A172 (cell line): Measurements from ENCODE around the gene STIM1. TPM values are rescaled to one million over a fixed set of nuclear protein-coding genes. Genes with fewer than 3 reads are reported as not detected.
"Not testable (repeated sequence)": the region's sequence is repeated elsewhere in the genome, so short reads cannot be mapped to it uniquely, and the experiment has no call there.

ENCODE experiments used
- DNase-seq: peaks from one replicate; pipeline ENCODE4 v3.0.0-alpha.2; 2015; ENCODE audit warnings: low spot score
- total RNA-seq: library from RNA; depleted of rRNA; stranded (reverse); fragments of >200 nt; shearing (Covaris generic); gene quantifications from 2 replicates; pipeline ENCODE4 v1.2.3, GENCODE V29; 2014

Gene STIM1
- total RNA-seq, 1 experiment from 2014 or later = 23.6 TPM

DNA sequence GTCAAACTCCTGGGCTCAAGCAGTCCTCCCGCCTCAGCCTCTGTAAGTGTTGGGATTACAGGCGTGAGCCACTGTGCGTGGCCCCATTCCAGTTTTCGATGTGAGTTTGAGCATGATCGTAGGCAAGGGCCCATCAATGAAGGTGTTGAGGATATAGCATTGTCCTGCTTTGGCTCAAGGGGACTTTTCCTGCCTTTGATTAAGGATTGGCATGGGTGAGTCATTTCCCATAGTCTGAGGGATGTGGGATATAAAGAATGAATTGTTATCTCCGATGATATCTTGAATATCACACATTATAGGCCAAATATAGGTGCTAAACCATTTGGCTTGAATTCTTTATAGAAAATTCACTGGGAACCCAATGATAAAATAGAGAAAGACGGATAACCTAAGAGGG, 30.4 kb downstream of the STIM1 start:
- peak; percentile 63 for DNase-seq

GRCh38 chr11:3886985-3887384, 31.5 kb downstream of the STIM1 start:
- no peak for DNase-seq

- no peak for DNase-seq
Measured at GRCh38 chr11:3888876-3889275, 33.4 kb downstream of the STIM1 start.

- no peak for DNase-seq
Measured at GRCh38 chr11:3890014-3890413, 34.5 kb downstream of the STIM1 start.

DNA sequence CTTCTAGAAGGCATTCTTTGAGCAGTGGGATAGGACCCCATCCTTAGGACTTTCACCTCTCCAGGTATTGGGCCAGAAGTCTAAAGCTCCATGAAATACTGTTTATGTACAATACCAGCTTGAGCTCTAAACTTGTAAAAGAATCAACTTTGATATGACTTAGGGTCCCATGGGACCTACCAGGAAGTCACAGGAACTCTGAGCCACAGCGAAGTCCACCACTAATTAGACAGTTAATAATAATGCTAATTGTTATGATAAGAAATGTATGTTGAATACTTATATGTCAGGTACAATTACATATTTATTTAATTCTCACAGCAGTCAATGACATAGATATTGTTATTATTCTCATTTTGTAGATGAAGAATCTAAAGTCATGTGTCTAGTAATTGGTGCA, 35.3 kb downstream of the STIM1 start:
- no peak for DNase-seq

DNA sequence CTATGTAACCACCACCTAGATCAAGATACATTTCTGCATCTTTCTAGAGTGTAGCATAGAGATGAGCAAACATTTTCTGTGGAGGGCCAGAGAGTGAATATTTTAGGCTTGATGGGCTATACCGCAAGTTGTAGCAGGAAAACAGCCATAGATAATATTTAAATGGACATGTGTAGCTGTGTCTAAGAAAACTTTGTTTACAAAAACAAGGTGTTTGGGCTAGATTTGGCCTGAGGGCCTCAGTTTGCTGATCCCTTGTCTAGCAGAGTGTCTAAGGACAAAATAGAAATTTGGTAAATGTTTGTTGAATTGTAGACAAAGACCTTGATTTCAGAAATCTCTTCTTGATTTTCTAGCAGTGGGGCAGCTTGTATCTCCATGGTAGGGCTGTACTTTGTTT, 36.3 kb downstream of the STIM1 start:
- DNase-seq = no peak

GRCh38 chr11:3892156-3892555, 36.7 kb downstream of the STIM1 start:
- no peak for DNase-seq

DNA sequence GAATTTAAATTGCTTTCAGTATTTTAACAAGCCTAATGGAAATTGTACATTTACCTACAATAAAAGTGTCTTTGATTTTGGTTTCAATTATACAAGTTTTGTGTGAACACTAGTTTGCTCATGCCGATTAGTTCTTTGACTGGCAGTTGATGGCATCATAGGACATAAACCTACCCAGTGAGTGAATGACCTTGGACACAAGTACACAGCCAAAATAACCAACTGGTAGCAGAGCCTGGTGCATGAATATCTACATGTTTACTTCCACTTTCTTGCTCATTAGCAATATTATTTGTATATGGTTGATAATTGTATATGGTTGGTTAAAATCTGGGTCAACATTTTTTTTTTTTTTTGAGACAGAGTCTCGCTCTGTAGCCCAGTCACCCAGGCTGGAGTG, 37.8 kb downstream of the STIM1 start:
- DNase-seq = no peak

DNA sequence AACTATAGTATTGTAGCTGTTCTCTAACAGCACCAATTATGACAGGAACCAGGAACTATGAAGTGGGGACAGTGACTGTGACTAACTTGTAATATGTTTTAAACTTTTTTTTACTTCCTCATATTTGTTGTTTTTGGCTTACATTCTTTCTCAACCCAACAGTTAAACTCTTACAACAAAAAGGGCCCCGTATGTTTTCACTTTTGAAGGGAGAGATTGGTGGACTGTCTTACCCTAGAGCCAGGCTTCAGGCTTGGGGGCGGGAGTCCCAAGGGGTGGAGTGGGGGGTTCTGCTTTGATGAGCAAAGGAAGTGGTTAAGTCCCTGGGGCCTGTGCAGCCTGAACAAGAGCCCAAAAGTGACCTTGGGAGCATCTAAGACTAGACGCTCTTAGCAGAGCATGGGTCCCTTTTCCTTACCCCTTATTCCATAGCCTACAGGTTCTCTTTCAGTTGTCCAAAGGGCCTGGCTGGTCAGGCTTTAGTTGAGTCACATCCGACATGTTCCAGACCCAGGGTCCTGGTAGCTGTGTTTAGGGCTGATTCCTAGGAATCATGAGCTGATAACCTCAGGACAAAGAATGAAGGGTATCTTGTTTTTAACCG, 38.8 kb downstream of the STIM1 start:
- no peak for DNase-seq

DNA sequence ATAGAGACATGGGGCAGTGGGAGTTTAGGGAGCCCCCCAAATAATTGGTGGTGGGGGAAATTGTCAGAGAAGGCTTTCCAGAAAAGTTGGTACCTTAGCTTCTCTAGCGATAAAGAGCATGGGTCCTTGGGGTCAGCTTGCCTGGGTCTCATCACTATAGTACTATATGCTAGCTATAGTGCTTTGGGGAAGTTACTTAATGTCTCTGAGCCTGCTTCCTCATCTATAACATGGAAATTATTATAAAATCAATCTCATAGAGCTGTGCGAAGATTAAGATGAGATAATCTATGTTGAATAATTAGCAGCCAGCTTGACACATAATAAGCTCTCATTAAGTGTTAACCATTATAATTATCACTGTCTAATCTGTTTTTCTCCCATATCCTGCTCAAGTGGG, 41.2 kb downstream of the STIM1 start:
- DNase-seq = no peak

DNA sequence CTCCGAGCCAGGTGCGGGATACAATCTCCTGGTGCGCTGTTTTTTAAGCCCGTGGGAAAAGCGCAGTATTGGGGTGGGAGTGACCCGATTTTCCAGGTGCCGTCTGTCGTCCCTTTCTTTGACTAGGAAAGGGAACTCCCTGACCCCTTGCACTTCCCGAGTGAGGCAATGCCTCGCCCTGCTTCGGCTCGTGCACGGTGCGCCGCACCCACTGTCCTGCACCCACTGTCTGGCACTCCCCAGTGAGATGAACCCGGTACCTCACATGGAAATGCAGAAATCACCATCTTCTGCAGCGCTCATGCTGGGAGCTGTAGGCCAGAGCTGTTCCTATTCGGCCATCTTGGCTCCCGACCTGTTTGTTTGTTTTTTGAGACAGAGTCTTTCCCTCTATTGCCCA, 44.8 kb downstream of the STIM1 start:
- DNase-seq = not testable (repeated sequence)

DNA sequence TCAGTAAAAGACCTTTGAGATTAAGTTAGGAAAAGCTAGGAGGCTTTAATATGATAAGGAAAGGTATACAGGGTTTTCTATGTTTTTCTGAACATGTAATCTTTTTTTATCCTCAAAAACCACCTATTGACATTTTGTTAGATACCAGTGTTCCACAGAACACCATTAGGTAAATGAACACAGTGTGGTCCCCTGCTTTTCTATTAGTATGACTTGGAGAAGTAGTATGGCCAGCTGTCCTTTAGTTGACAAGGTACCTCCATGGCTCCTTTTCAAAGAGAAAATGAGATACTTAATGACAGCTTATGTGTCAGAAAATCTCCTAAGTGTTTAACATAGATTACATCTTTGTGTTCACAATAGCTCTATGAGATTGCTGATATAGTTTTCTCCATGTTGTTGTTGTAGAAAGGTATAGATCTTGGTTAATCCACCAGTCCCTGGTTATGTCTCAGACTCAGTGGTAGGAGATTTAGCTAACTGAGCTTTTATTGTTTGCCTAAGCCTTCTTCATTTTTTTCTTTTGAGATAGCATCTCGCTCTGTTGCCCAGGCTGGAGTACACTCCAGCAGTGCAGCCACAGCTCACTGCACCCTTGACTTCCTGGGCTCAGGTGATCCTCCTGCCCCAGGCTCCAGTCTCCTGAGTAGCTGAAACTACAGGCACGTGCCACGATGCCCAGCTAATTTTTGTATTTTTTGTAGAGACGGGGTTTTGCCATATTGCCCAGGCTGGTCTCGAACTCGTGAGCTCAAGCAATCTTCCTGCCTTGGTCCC, 46.0 kb downstream of the STIM1 start:
- no peak for DNase-seq

GRCh38 chr11:3902441-3902840, 47.0 kb downstream of the STIM1 start:
- DNase-seq = no peak

GRCh38 chr11:3903207-3903896, 47.9 kb downstream of the STIM1 start:
- DNase-seq = no peak

DNA sequence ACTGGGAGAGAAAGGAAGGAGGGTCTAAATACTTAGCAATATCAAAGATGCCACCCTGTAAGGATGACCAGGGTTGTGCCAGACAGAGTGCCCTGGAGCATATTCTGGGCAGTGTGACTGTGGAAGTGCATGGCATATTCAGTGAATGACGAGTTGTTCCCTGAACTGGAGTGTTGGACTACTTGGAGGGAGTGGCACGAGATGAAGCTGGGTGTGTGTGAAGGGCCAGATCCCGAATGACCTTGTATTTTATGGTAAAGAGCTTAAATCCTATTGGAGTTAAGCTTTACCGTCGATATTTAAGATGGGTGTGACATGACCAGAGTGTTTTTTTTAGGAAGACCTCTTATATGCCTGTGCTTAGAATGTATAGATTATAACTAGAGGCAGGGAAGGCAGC, 48.8 kb downstream of the STIM1 start:
- no peak for DNase-seq

GRCh38 chr11:3905080-3905953, 49.9 kb downstream of the STIM1 start:
- DNase-seq = peak; percentile 80

- DNase-seq = no peak
Measured at GRCh38 chr11:3906166-3906565, 50.7 kb downstream of the STIM1 start.

GRCh38 chr11:3907590-3907989, 52.1 kb downstream of the STIM1 start:
- DNase-seq = no peak

GRCh38 chr11:3909901-3910300, 54.4 kb downstream of the STIM1 start:
- DNase-seq = no peak

DNA sequence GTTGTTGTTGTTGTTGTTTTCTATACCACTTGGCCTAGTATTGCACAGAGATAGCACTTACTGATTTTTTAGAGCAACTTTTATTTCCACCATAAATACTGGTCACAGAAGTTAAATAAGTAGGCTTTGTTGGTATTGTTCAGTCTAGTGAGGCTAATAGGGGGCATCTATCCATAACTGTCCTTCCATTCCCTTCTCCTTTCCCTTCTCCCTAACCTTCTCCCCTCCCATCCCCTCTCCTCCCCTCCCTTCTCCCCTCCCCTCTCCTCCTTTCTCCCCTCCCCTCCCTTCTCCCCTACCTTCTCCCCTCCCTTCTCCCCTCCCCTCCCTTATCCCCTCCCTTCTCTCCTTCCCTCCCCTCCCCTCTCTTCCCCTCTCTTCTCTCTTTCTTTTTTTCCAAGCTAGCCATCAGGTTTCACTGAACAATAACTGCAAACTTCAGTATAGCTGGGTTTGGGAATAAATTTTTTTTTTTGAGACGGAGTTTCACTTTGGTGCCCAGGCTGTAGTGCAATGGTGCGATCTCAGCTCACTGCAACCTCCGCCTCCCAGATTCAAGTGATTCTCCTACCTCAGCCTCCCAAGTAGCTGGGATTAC, 56.5 kb downstream of the STIM1 start:
- no peak for DNase-seq

GRCh38 chr11:3913921-3914320, 58.5 kb downstream of the STIM1 start:
- no peak for DNase-seq

DNA sequence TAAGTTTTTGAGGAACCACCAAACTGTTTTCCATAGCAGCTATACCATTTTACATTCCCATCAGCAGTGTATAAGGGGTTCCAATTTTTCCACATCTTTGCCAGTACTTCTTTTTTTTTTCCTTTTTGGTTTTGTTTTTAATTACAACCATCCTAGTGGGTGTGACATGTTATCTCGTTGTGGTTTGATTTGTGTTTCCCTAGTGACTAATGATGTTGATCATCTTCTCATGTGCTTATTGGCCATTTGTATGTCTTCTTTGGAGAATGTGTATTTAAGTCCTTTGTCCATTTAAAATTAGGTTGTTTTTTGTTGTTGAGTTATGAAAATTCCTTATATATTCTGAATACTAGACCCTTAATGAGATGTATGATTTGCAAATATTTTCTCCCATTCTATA, 59.3 kb downstream of the STIM1 start:
- DNase-seq = peak; percentile 30
